HG03103 (cell line): ENCODE measurements around the gene PHYH.
"Not testable (repeated sequence)": the region's sequence is repeated elsewhere in the genome, so short reads cannot be mapped to it uniquely, and the experiment has no call there.

ENCODE experiments used
- ATAC-seq: cut with Tn5 transposase; IDR thresholded peaks from one replicate; pipeline ENCODE4 v1.9.1; 2021; ENCODE audit warnings: low read depth; ENCODE audit not compliant: unreplicated experiment

PHYH gene

DNA sequence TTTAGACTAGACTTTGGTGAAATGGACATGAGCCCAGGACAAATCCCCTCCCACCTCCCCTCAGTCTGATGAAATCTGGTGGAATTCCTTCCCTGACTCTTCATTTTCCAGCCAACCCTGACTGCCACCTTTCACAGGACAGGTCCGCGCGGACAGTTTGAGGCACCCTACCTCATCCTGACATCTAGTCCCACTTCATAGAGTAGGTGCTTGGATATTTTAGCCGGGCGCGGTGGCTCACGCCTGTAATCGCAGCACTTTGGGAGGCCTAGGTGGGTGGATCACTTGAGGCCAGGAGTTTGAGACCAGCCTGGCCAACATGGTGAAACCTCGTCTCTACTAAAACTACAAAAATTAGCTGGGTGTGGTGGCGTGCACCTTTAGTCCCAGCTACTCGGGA lies 23.7 kb downstream of the PHYH start:
- ATAC-seq, result not testable (repeated sequence)

- ATAC-seq, result no peak
Observed at GRCh38 chr10:13272164-13272571, 27.7 kb downstream of the PHYH start.

GRCh38 chr10:13271552-13272163 lies 28.2 kb downstream of the PHYH start:
- ATAC-seq, result peak; percentile 65

- no peak for ATAC-seq
Observed at GRCh38 chr10:13270877-13271551, 28.9 kb downstream of the PHYH start.

DNA sequence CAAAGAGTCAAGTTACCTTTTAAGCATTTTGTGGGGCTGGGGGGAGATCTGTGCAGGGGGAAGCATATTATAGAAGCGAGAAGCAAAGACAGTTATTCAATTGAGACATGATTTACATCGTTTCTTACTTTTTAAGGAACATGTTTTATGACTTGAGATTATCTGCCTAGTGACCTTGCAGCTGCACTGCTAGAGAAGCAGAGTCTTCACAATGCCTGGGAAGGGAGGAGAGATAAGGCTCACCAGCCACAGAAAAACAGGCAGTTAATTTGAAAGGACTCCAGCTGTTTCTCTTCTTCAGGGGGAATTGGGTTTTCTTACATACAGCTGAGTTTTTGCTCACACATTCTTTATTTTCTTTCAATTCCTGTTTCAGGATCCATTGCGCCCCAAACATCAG lies 31.0 kb downstream of the PHYH start:
- no peak for ATAC-seq

- ATAC-seq, result no peak
Observed at GRCh38 chr10:13268310-13268709, 31.6 kb downstream of the PHYH start.

- ATAC-seq, result no peak
Observed at GRCh38 chr10:13263591-13263990, 36.3 kb downstream of the PHYH start.

DNA sequence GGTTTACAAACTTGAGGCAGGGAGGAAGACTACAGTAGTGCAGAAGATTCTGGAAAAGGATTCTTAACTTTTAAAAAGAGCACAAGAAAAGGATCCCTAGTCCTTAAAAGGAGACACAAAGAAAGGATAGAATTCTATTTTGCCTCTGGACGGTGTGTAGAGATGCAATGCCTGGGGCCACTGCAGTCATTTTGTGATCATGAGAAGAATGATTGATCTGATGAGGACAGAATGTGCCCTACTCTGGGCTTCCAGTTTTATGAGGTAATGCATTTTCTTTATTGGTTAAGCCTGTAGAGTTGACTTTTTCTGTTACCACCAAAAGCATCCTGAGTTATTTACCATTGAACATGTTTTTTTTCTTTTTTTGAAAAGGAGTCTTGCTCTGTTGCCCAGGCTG lies 37.4 kb downstream of the PHYH start:
- no peak for ATAC-seq

- no peak for ATAC-seq
Observed at GRCh38 chr10:13257621-13258140, 42.2 kb downstream of the PHYH start.

- ATAC-seq, result no peak
Observed at GRCh38 chr10:13256627-13257026, 43.2 kb downstream of the PHYH start.

GRCh38 chr10:13253726-13254125 lies 46.1 kb downstream of the PHYH start:
- no peak for ATAC-seq

GRCh38 chr10:13247784-13248183 lies 52.1 kb downstream of the PHYH start:
- ATAC-seq, result no peak

DNA sequence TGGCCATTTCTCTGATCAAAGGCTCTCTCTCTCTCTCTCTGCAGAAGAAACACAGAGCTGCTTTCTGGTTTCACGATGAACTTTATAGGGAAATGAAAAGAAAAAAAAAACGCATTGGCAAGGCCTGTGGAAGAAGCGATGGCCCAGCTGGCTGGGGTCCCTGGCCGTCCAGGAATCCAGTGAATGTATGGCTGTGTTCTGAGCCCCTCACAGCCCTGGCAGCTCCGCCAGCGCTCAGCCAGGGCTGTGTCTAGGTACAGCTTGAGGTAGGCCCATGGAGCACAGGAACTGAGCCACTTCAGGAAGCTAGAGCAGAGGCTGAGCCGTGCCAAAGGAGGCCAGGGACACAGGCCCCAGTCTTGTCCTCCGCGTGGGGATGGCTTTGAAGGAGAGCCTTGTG lies 52.6 kb downstream of the PHYH start:
- ATAC-seq, result no peak

DNA sequence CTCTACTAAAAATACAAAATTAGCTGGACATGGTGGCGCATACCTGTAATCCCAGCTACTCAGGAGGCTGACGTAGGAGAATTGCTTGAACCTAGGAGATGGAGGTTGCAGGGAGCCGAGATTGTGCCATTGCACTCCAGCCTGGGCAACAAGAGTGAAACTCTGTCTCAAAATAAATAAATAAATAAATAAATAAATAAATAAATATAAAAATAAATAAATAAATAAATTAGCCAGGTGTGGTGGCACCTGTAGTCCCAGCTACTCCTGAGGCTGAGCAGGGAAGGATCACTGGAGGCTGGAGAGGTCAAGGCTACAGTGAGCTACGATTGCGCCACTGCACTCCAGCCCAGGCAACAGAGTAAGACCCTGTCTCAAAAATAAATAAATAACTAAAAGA lies 57.6 kb downstream of the PHYH start:
- not testable (repeated sequence) for ATAC-seq

DNA sequence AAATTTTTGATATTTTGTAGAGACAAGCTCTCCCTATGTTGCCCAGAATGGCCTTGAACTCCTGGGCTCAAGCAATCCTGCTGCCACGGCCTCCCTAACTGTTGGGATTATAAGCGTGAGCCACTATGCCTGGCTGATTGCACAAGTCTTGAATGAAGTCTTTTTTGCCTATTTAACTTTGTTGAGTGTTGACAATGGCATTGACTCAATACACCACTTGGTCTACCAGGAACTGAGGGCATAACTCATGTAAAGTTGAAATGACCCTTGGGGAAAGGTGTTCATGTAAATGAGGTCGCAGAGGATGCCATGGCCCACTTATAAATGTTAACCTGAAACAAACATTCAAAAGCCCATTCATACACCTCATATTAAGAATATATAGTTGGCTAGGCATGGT lies 58.3 kb downstream of the PHYH start:
- no peak for ATAC-seq

DNA sequence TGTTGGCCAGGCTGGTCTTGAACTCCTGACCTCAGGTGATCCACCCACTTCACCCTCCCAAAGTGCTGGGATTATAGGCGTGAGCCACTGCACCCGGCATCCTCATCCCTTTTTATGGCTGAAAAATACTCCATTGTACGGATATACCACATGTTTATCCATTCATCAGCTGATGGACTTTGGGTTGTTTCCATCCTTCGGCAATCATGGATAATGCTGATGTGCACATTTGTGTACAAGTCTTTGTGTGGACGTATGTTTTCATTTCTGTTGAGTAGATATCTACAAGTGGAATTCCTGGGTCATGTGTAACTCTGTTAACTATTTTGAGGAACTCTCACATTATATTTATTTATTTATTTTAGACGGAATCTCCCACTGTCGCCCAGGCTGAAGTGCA lies 59.9 kb downstream of the PHYH start:
- ATAC-seq, result no peak

DNA sequence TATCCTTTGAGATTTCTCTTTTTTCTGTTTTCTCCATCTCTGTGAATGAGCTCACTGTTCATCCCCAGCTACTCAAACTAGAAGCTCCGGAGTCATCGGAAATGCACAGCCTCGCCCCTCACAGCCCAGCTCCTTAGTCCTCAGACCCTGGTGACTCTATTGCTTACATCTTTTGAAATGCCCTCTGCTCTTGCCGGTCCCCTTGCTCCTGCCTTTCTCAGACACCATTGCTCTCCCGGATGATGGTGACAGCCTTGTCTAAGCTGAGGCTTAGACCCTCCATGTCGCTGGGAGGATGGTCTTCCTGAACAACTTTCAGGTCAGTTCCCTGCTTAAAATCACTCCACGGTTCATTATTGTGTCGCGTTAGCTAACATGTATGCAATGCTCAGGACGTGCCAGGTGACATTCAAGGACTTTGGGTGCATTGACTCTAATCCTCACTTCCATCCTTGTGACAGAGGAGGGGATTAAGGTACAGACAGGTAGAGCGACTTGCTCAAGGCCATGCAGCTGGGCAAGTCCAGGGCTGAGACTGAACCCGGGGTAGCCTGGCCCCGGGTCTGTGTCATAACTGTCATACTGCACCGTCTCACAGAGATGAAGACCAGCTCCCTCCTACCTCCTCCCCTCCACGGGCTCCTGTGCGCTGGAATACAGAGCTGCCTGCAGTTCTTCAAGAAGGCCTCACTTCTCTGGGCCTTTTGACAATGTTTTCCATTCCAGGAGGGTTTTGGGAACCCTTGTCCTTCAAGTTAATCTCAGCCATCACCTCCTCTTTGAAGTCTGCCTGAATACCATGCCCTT lies 61.4 kb downstream of the PHYH start:
- ATAC-seq, result no peak

DNA sequence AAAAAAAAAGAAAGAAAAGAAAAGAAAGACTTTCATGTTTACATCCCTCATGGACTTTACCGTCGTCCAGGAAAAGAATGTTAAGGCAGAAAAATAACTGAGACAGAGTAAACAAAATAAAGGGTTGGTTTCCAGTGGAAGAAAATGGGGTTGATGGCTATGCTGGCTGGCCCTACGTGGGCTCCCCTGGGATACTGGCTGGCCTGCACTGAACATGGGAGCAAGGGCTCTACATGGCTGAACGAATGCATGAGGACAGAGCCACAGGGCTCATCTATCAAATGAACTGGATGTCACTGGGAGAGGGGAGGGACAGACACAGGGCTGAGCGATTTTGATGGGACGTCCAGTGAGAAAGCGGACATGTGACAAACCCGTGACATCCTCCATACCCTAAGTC lies 63.2 kb downstream of the PHYH start:
- ATAC-seq, result no peak

DNA sequence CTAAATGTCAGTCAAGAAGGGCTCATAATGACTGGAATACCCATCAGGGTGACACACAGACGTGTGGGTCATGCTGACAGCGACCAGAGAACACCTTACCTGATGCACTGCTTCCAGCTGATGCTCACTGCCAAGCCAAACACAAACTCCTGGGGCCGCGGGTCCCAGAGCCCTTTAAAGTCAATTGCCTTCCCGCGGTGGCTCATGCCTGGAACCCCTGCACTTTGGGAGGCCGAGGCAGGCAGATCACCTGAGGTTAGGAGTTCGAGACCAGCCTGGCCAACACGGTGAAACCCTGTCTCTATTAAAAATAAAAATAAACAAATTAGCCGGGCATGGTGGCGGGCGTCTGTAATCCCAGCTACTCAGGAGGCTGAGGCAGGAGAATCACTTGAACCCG lies 65.1 kb downstream of the PHYH start:
- ATAC-seq, result not testable (repeated sequence)

DNA sequence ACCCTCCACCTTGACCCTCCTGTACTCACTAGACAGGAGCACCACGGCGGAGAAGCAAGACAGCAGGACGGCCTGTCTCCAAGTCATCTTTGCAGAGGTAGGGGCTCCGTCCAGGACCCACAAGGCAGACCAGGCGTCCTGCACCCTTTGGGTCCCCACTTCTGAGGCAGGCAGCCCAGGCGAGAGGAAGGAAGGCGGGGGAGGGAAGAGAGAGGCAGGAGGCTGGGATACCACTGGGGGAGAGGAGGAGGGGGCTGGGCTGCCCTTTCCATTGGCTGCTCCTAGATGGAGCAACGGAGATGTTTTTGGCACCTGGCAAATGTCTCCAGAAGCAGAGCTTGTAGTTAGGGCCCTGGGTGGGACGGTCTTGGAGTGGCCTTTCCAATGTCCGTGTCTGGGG lies 65.7 kb downstream of the PHYH start, which contains the start of gene UCMA:
TSS of gene UCMA (minus strand) at position 203 of the 400 bp plus-strand sequence. CDS start at position 87, 116 bp downstream.
- no peak for ATAC-seq

- ATAC-seq, result no peak
Observed at GRCh38 chr10:13233358-13233757, 66.5 kb downstream of the PHYH start.
